Stimulated activated CD8-positive, alpha-beta memory T cell treated with anti-CD3 and anti-CD28 coated beads, Interleukin-12 subunit alpha, Interleukin-12 subunit beta, amount 100 ng/mL, for 24 hours (primary cell): Measurements from ENCODE around the gene DPY19L1.
A peak's percentile ranks its signal among the peaks of the same experiment; 100 is the strongest.
"Not testable (repeated sequence)": the region's sequence is repeated elsewhere in the genome, so short reads cannot be mapped to it uniquely, and the experiment has no call there.

Experiments
- DNase-seq: peaks from one replicate; pipeline ENCODE4 v3.0.0-alpha.2; 2020; ENCODE audit errors: extremely low read depth

The DPY19L1 gene

GRCh38 chr7:34988442-34989125, 48.7 kb downstream of the DPY19L1 start:
- not testable (repeated sequence) for DNase-seq

- not testable (repeated sequence) for DNase-seq
Measured at GRCh38 chr7:34985155-34985554, 52.1 kb downstream of the DPY19L1 start.

GRCh38 chr7:34984140-34984539, 53.1 kb downstream of the DPY19L1 start:
- DNase-seq: not testable (repeated sequence)

- DNase-seq: no peak
Measured at GRCh38 chr7:34982371-34983019, 54.8 kb downstream of the DPY19L1 start.

GRCh38 chr7:34979124-34979523, 58.2 kb downstream of the DPY19L1 start:
- DNase-seq: not testable (repeated sequence)

GRCh38 chr7:34973400-34973760, 63.9 kb downstream of the DPY19L1 start:
- no peak for DNase-seq

GRCh38 chr7:34972739-34973399, 64.4 kb downstream of the DPY19L1 start:
- not testable (repeated sequence) for DNase-seq

- not testable (repeated sequence) for DNase-seq
Measured at GRCh38 chr7:34967818-34968217, 69.5 kb downstream of the DPY19L1 start.

- DNase-seq: not testable (repeated sequence)
Measured at GRCh38 chr7:34966504-34966903, 70.8 kb downstream of the DPY19L1 start.

- no peak for DNase-seq
Measured at GRCh38 chr7:34958021-34958420, 79.3 kb downstream of the DPY19L1 start.

- DNase-seq: no peak
Measured at GRCh38 chr7:34952822-34953221, 84.5 kb downstream of the DPY19L1 start.

- DNase-seq: no peak
Measured at GRCh38 chr7:34949361-34949760, 87.9 kb downstream of the DPY19L1 start.

GRCh38 chr7:34947427-34947826, 89.9 kb downstream of the DPY19L1 start:
- DNase-seq: not testable (repeated sequence)

GRCh38 chr7:34946486-34946885, 90.8 kb downstream of the DPY19L1 start:
- no peak for DNase-seq

GRCh38 chr7:34945894-34946477, 91.3 kb downstream of the DPY19L1 start:
- DNase-seq: not testable (repeated sequence)

- no peak for DNase-seq
Measured at GRCh38 chr7:34939175-34939574, 98.1 kb downstream of the DPY19L1 start.

- DNase-seq: not testable (repeated sequence)
Measured at GRCh38 chr7:34935735-34936165, 101.5 kb downstream of the DPY19L1 start.

GRCh38 chr7:34931739-34932138, 105.5 kb downstream of the DPY19L1 start:
- DNase-seq: no peak

GRCh38 chr7:34929783-34930182, 107.5 kb downstream of the DPY19L1 start:
- DNase-seq: not testable (repeated sequence)

GRCh38 chr7:34928560-34928959, 108.7 kb downstream of the DPY19L1 start:
- DNase-seq: no peak

GRCh38 chr7:34928052-34928451, 109.2 kb downstream of the DPY19L1 start:
- peak; percentile 5 for DNase-seq

- not testable (repeated sequence) for DNase-seq
Measured at GRCh38 chr7:34920470-34920869, 116.8 kb downstream of the DPY19L1 start.
